Epithelial cell of proximal tubule (primary cell): ENCODE results near the gene TM7SF2. TPM values are rescaled to one million over a fixed set of nuclear protein-coding genes. Genes with fewer than 3 reads are reported as not detected.

ENCODE experiments used
- DNase-seq: peaks from one replicate; pipeline ENCODE4 v3.0.0-alpha.2; 2011; ENCODE audit warnings: low read depth
- H3K4me3 ChIP-seq: 2 replicates; pipeline ENCODE4 v1.5.1; 2011; ENCODE audit warnings: low read depth, mild to moderate bottlenecking, low read length
- total RNA-seq: library from RNA; depleted of rRNA; stranded (reverse); fragments of >200 nt; gene quantifications from 2 replicates; pipeline ENCODE4 v1.2.3, GENCODE V29; 2015
- TF ChIP-seq, protein P1 (sequence below): conservative IDR thresholded peaks from 2 replicates; pipeline ENCODE4 v1.5.1; 2012; ENCODE audit warnings: low read depth, mild to moderate bottlenecking, low read length

TM7SF2 gene
- total RNA-seq, 1 donor from 2014 or later, result 52.5 TPM

DNA sequence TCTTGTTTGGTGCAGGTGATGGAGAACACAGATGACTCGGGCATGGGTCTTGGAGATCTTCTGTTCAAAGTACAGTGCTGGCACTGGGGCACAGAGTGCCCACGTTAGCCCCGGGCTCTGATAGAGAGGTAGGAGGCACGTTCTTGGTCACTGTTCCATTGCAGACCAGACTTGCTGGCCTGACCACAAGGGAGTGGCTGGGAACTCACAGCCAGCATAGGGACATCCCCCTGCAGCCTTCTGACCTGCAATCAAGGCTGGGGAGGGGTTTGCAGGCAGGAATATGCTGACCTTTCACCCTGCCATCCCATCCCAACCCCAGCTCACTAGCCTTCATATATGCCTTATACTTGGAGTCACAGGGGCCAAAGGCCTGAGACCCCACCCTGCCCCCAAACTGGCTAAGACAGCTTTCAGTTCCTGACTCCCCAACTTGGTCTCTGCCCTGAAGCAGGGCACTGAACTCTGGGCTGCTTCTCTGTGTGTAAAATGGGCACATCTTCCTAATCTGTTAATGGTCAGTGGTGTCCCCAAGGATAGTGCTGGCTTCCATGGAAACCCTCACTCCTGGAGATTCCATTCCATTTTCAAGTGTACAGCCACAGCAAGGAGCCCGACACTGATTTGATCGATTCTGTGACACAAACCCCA, 15.1 kb downstream of the TM7SF2 start:
- DNase-seq, result no peak
- H3K4me3 ChIP-seq, result no peak overlapping the region
- TF ChIP-seq, protein P1, sequence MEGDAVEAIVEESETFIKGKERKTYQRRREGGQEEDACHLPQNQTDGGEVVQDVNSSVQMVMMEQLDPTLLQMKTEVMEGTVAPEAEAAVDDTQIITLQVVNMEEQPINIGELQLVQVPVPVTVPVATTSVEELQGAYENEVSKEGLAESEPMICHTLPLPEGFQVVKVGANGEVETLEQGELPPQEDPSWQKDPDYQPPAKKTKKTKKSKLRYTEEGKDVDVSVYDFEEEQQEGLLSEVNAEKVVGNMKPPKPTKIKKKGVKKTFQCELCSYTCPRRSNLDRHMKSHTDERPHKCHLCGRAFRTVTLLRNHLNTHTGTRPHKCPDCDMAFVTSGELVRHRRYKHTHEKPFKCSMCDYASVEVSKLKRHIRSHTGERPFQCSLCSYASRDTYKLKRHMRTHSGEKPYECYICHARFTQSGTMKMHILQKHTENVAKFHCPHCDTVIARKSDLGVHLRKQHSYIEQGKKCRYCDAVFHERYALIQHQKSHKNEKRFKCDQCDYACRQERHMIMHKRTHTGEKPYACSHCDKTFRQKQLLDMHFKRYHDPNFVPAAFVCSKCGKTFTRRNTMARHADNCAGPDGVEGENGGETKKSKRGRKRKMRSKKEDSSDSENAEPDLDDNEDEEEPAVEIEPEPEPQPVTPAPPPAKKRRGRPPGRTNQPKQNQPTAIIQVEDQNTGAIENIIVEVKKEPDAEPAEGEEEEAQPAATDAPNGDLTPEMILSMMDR, result no peak

DNA sequence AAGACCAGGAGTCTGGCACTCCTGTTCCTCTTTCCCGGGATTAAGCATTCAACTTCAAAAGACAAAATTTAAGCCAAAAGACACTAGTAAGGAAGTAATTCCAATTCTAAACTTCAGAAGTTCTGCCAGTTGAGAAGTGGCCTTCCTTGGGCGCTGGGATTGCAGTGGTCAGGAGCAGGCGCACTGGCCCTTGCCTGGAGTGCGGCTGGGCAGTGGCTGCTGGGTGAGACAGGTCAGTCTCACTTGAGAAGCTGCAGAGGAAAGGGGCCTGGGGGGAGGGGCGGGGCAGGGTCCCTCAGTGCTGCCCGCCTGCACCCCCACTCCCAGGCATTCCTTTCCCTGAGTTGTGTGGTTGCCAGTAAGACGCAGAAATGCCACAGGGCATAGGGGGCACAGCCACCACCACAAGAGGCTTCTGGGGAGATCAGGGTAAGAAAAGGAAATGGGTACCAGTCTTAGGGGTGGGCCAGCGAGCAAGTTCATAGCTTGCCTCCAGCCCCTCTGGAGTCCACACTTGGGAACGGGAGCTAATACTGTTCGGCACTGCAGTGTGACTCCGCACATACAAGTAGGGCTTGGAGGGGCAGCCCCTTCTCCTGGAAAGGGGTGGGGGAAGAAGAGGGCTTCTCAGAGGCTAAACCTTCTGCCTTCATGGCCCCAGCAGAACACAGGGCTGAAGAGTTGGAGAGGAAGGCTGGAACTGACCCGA, 16.0 kb downstream of the TM7SF2 start:
- no peak overlapping the region for H3K4me3 ChIP-seq
- TF ChIP-seq, protein P1, result no peak
- DNase-seq, result no peak

DNA sequence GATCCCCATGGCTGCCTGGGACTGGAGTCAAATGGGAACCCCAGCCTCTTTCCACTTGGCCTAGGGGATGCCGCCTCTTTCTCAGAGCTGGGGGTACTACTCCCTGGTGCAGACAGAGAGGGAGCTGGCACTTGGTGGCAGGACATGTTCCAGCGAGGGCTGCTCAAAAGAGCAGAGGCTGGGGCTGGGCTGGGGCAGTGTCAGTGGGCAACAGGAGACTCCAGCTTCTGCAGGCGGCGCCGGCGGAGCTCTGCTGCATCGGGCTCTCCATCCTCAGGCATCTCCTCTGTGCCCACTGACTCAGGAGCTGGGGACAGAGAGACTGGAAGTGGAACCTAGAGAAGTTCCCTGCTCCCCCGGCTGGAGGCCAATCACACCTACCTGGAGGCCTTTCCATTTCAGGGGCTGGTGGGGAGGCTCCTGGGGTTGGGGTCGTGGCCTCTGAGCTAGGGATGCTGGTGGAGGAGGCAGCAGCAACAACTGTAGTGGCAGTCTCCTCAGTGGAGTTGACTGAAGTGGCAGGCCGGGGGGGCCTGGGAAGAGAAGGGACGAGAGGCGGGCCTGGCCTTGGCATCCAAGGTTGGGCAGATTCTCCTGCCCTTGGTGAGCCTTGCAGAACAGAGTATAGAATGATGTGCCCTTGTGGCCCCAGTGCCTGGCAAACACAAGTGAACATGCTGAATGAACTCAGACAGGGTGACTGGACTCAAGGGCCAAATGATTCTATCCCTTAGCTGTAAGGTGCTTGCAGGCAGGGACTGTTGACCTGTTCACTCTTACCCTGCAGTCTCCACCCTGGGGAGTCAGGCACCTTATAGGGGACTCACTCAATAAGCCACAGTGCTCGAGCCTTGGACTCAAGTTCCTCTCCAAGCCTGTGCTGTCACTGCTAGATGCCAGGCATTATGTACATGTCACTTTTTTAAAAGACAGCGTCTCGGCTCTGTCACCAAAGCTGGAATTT, 16.8 kb downstream of the TM7SF2 start:
- TF ChIP-seq, protein P1, result no peak
- no peak overlapping the region for H3K4me3 ChIP-seq
- DNase-seq, result no peak

DNA sequence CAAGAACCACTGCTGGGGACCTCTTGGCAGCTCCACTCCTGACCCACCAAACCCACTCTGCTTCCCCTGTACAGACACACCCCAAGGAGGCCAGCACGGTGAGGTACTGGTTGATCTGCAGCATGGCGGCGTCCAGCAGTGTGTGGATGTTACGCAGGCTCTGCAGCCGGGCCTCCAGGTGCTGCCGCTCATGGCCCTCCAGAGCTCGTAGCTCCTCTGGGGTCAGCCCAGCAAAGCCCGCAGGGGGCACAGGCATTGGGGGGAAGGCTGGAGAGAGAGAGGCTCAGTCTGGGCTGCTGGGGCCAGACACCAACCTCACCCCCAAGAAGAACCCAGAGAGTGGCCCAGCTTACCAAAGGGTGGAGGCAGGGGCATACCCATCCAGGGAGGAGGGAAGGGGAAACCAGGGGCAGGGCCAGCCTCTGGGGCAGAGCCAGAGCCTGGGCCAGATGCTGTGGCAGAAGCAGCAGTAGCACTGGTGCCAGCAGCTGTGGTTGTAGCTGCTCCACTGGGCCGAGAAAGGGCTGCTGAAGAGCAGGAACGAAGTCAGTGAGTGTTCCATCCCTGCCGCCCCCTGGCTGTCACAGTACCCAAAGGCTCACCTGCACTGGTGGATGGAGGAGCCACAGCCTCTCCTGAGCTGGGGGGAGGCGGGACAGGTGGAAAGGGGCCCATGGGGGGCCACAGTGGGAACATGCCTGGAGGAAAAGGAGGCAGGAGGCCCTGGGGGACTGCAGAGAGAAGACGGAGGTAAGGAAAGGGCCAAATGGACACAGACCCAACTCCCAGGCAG, 18.2 kb downstream of the TM7SF2 start:
- no peak overlapping the region for H3K4me3 ChIP-seq
- no peak for DNase-seq
- TF ChIP-seq, protein P1, result no peak

DNA sequence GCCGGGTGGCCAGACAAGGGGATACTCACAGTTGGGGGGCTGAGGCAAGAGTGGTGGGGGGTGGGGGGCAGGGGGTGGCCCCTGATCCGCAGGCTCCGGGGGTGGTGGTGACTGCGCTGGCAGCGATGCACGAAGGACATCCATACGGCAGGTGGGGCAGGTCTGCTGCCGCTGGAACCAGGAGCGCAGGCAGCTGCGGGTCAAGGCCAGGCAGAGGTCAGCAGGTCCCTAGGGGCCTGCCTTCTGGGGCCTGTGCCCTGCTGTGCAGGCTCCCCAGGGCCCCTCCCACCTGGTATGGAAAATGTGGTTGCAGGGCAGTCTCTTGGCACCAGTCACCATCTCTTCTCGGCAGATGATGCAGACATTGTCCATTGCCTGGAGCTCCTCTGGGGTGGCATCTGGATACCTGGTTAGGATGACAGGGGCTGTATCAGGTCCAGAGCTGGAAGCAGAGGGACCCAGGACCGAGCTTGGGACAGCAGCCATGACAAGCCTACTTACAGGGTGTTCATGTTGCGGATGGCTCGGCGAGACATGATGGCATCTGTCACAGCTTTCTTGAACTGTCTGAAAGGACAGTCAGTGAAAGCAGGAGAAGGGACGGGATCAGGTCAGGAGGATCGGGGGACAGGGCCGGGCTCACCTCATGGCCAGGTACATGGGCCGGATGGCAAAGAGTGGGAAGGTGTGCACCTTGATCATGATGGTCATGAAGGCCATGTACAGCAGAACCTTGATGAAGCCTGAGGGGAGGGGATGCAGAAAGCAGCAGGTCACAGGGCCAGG, 19.2 kb downstream of the TM7SF2 start:
- TF ChIP-seq, protein P1, result no peak
- H3K4me3 ChIP-seq, result no peak overlapping the region

DNA sequence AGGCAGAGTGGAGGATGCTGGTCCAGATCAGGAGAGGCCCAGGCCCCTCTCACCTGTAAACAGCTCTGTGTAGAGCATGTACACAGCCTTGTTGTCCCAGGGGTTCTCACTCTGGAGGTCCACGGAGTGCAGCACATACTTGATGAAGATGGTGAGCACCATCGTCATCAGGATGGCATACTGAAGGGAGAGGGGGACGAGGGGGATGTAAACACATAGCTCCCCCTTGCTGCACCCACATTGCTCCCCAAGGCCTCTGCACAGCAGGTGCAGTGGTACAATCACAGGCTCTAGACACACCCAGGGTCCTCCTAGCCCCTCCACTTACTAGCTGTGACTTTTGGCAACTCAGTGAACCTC, 19.7 kb downstream of the TM7SF2 start:
- TF ChIP-seq, protein P1, result no peak
- no peak overlapping the region for H3K4me3 ChIP-seq
- DNase-seq, result no peak

More for the DNA sequence above, 19.2 kb downstream of the TM7SF2 start:
- no peak for DNase-seq
